Neural cell (in vitro differentiated cells): ENCODE data around the gene GPR82. TPM values are rescaled to one million over a fixed set of nuclear protein-coding genes. Genes with fewer than 3 reads are reported as not detected.

ENCODE experiments used
- H2AFZ ChIP-seq: fragments of 200-600, 300-800 bp; sonication (generic), shearing (Covaris generic); 2 replicates; pipeline ENCODE4 v1.6.0; 2014; ENCODE audit warnings: low read depth, mild to moderate bottlenecking, antibody characterized with exemption, low read length, moderate library complexity
- H3F3A ChIP-seq: fragments of 200-600 bp; shearing (Covaris generic); 2 replicates; pipeline ENCODE4 v1.6.1; 2016; ENCODE audit warnings: mild to moderate bottlenecking, moderate library complexity, mixed read lengths, antibody characterized with exemption, low read length; ENCODE audit not compliant: insufficient read depth, poor library complexity, severe bottlenecking
- H3K27ac ChIP-seq: fragments of 200-600, 300-800 bp; sonication (generic), shearing (Covaris generic); 2 replicates; pipeline ENCODE4 v1.5.1; 2014; ENCODE audit warnings: mild to moderate bottlenecking, low read length, moderate library complexity
- H3K27me3 ChIP-seq: fragments of 300-800, 200-600 bp; sonication (generic), shearing (Covaris generic); 2 replicates; pipeline ENCODE4 v1.6.0; 2014; ENCODE audit warnings: mild to moderate bottlenecking, low read depth, low read length, moderate library complexity; ENCODE audit not compliant: insufficient read depth
- H3K36me3 ChIP-seq: fragments of 300-800, 200-600 bp; sonication (generic), shearing (Covaris generic); 2 replicates; pipeline ENCODE4 v1.5.1; 2014; ENCODE audit warnings: mild to moderate bottlenecking, antibody characterized with exemption, low read length, moderate library complexity; ENCODE audit not compliant: insufficient read depth
- H3K4me2 ChIP-seq: fragments of 300-800, 200-600 bp; sonication (generic), shearing (Covaris generic); 2 replicates; pipeline ENCODE4 v1.6.0; 2014; ENCODE audit warnings: mild to moderate bottlenecking, low read length
- H3K4me3 ChIP-seq: fragments of 300-800, 200-600 bp; sonication (generic), shearing (Covaris generic); 2 replicates; pipeline ENCODE4 v1.5.1; 2014; ENCODE audit warnings: mild to moderate bottlenecking, low read length, moderate library complexity
- H3K79me2 ChIP-seq: fragments of 200-600 bp; shearing (Covaris generic); replicated peaks from 2 replicates; pipeline ENCODE4 v1.6.0; 2014; ENCODE audit warnings: mild to moderate bottlenecking, low read length, moderate library complexity; ENCODE audit not compliant: insufficient read depth
- H3K9ac ChIP-seq: fragments of 300-800, 200-600 bp; sonication (generic), shearing (Covaris generic); 2 replicates; pipeline ENCODE4 v1.6.1; 2016; ENCODE audit warnings: mild to moderate bottlenecking, low read length, mixed read lengths
- H3K9me2 ChIP-seq: fragments of 200-600 bp; shearing (Covaris generic); 2 replicates; pipeline ENCODE4 v1.6.1; 2016; ENCODE audit warnings: mild to moderate bottlenecking, low read length, mixed read lengths; ENCODE audit not compliant: insufficient read depth
- H3K9me3 ChIP-seq: fragments of 200-600, 300-800 bp; sonication (generic), shearing (Covaris generic); 2 replicates; pipeline ENCODE4 v1.6.1; 2016; ENCODE audit warnings: mild to moderate bottlenecking, mixed run types, low read length, moderate library complexity, mixed read lengths
- H4K20me1 ChIP-seq: fragments of 200-600 bp; shearing (Covaris generic); 2 replicates; pipeline ENCODE4 v1.6.1; 2016; ENCODE audit warnings: mild to moderate bottlenecking, mixed run types; ENCODE audit not compliant: insufficient read depth
- EP300 ChIP-seq: fragments of 450-650 bp; conservative IDR thresholded peaks from 2 replicates; pipeline ENCODE4 v1.6.1; 2014; ENCODE audit warnings: antibody characterized with exemption, mild to moderate bottlenecking, moderate library complexity; ENCODE audit not compliant: poor library complexity, severe bottlenecking
- EZH2 ChIP-seq: fragments of 200-600, 300-800 bp; shearing (Covaris generic), sonication (generic); IDR thresholded peaks from 2 replicates; pipeline ENCODE4 v1.6.1; 2014; ENCODE audit warnings: antibody characterized with exemption, low read length, borderline replicate concordance, mild to moderate bottlenecking; ENCODE audit not compliant: insufficient read depth, poor library complexity, severe bottlenecking
- MXI1 ChIP-seq: fragments of 450-650 bp; conservative IDR thresholded peaks from 2 replicates; pipeline ENCODE4 v1.6.1; 2014; ENCODE audit warnings: antibody characterized with exemption, mild to moderate bottlenecking; ENCODE audit not compliant: poor library complexity, severe bottlenecking
- POLR2AphosphoS5 ChIP-seq: IDR thresholded peaks from 2 replicates; pipeline ENCODE4 v1.6.1; 2012
- RAD21 ChIP-seq: fragments of 450-650 bp; conservative IDR thresholded peaks from 2 replicates; pipeline ENCODE4 v1.6.1; 2014; ENCODE audit warnings: antibody characterized with exemption, mild to moderate bottlenecking, moderate library complexity
- SMC3 ChIP-seq: fragments of 450-650 bp; conservative IDR thresholded peaks from 2 replicates; pipeline ENCODE4 v1.6.1; 2014; ENCODE audit warnings: antibody characterized with exemption, mild to moderate bottlenecking, moderate library complexity; ENCODE audit not compliant: poor library complexity
- TAF1 ChIP-seq: IDR thresholded peaks from 2 replicates; pipeline ENCODE4 v1.6.1; 2012; ENCODE audit warnings: low read depth
- polyA plus RNA-seq: library from polyadenylated mRNA; depleted of rRNA; stranded (reverse); fragments of >200 nt; gene quantifications from 2 replicates; pipeline ENCODE4 v1.2.3, GENCODE V29; 2014
- TF ChIP-seq, protein P1 (sequence below): IDR thresholded peaks from 2 replicates; pipeline ENCODE4 v1.6.1; 2012; ENCODE audit warnings: borderline replicate concordance
- TF ChIP-seq, protein P2 (sequence below): fragments of 450-650 bp; IDR thresholded peaks from 2 replicates; pipeline ENCODE4 v1.5.1; 2014; ENCODE audit warnings: antibody characterized with exemption, mild to moderate bottlenecking, moderate library complexity; ENCODE audit not compliant: poor library complexity, severe bottlenecking

Gene GPR82
- polyA plus RNA-seq, 1 donor from 2014 or later = not detected

DNA sequence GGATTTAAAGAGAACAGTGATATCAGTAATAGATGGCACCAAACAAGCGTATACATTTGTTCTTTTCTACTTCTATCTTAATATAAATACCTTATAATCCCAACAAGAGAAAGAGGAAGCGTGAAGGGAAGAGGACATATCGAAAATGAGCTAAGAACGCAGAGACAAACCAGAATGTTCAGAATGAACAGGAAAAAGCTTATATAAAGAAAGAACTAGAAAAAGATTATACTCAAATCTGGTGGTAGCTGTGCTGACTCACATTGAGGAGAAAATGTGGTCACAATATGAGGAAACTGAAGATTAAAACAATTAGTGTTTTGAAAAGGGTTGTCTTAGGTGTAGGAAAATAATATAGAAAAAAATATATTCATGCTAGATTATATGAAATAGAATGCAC lies 37.2 kb upstream of the GPR82 start:
- H3K36me3 ChIP-seq = no peaks in the 10 kb centered on the region
- no peak overlapping the region for H3K4me3 ChIP-seq
- H4K20me1 ChIP-seq = no peaks in the 10 kb centered on the region
- TF ChIP-seq, protein P1, sequence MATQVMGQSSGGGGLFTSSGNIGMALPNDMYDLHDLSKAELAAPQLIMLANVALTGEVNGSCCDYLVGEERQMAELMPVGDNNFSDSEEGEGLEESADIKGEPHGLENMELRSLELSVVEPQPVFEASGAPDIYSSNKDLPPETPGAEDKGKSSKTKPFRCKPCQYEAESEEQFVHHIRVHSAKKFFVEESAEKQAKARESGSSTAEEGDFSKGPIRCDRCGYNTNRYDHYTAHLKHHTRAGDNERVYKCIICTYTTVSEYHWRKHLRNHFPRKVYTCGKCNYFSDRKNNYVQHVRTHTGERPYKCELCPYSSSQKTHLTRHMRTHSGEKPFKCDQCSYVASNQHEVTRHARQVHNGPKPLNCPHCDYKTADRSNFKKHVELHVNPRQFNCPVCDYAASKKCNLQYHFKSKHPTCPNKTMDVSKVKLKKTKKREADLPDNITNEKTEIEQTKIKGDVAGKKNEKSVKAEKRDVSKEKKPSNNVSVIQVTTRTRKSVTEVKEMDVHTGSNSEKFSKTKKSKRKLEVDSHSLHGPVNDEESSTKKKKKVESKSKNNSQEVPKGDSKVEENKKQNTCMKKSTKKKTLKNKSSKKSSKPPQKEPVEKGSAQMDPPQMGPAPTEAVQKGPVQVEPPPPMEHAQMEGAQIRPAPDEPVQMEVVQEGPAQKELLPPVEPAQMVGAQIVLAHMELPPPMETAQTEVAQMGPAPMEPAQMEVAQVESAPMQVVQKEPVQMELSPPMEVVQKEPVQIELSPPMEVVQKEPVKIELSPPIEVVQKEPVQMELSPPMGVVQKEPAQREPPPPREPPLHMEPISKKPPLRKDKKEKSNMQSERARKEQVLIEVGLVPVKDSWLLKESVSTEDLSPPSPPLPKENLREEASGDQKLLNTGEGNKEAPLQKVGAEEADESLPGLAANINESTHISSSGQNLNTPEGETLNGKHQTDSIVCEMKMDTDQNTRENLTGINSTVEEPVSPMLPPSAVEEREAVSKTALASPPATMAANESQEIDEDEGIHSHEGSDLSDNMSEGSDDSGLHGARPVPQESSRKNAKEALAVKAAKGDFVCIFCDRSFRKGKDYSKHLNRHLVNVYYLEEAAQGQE = no peak
- H3K27ac ChIP-seq = no peak overlapping the region
- no peaks in the 10 kb centered on the region for H3K9me2 ChIP-seq
- H3F3A ChIP-seq = no peaks in the 10 kb centered on the region
- no peaks in the 10 kb centered on the region for H3K27me3 ChIP-seq
- H3K9me3 ChIP-seq = no peaks in the 10 kb centered on the region
- H3K9ac ChIP-seq = no peak overlapping the region
- H2AFZ ChIP-seq = no peak overlapping the region
- no peaks in the 10 kb centered on the region for H3K79me2 ChIP-seq
- H3K4me2 ChIP-seq = no peak overlapping the region

DNA sequence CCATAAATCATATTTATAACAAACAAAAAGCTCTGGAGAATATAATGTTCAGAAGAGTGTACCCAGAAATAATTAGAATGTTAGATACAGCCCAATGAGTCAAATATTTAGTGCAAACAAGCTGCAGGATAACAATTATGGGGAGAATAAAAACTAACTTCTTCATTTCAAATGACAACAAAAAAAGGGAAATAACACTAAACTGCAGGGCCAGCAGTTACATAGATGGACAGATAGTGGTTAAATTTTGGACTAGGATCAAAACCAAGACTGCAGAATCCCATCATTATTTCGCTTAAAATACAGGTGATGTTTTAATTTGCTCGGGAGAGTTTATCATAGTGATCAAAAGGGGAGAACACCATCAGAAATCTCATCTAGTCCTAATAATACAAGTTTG lies 35.8 kb upstream of the GPR82 start:
- no peaks in the 10 kb centered on the region for H3K9me3 ChIP-seq
- H3K27me3 ChIP-seq = no peaks in the 10 kb centered on the region
- H3K9ac ChIP-seq = no peak overlapping the region
- no peak overlapping the region for H3K4me3 ChIP-seq
- no peaks in the 10 kb centered on the region for H3K79me2 ChIP-seq
- H3K27ac ChIP-seq = no peak overlapping the region
- H3K36me3 ChIP-seq = no peaks in the 10 kb centered on the region
- TF ChIP-seq RAD21 (no peak), EZH2 (no peak), MXI1 (no peak), SMC3 (no peak), EP300 (no peak), POLR2AphosphoS5 (no peak), TAF1 (no peak)
- TF ChIP-seq, protein P2, sequence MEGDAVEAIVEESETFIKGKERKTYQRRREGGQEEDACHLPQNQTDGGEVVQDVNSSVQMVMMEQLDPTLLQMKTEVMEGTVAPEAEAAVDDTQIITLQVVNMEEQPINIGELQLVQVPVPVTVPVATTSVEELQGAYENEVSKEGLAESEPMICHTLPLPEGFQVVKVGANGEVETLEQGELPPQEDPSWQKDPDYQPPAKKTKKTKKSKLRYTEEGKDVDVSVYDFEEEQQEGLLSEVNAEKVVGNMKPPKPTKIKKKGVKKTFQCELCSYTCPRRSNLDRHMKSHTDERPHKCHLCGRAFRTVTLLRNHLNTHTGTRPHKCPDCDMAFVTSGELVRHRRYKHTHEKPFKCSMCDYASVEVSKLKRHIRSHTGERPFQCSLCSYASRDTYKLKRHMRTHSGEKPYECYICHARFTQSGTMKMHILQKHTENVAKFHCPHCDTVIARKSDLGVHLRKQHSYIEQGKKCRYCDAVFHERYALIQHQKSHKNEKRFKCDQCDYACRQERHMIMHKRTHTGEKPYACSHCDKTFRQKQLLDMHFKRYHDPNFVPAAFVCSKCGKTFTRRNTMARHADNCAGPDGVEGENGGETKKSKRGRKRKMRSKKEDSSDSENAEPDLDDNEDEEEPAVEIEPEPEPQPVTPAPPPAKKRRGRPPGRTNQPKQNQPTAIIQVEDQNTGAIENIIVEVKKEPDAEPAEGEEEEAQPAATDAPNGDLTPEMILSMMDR = no peak
- TF ChIP-seq, protein P1 = no peak
- no peak overlapping the region for H2AFZ ChIP-seq
- no peaks in the 10 kb centered on the region for H4K20me1 ChIP-seq
- H3F3A ChIP-seq = no peaks in the 10 kb centered on the region
- no peaks in the 10 kb centered on the region for H3K9me2 ChIP-seq
- H3K4me2 ChIP-seq = no peak overlapping the region
